ELF-1 (cell line): ENCODE results near the gene C6orf89.

ENCODE experiments used
- DNase-seq: peaks from one replicate; pipeline ENCODE4 v3.0.0-alpha.2; 2016; ENCODE audit warnings: low read depth, low spot score

Gene C6orf89

DNA sequence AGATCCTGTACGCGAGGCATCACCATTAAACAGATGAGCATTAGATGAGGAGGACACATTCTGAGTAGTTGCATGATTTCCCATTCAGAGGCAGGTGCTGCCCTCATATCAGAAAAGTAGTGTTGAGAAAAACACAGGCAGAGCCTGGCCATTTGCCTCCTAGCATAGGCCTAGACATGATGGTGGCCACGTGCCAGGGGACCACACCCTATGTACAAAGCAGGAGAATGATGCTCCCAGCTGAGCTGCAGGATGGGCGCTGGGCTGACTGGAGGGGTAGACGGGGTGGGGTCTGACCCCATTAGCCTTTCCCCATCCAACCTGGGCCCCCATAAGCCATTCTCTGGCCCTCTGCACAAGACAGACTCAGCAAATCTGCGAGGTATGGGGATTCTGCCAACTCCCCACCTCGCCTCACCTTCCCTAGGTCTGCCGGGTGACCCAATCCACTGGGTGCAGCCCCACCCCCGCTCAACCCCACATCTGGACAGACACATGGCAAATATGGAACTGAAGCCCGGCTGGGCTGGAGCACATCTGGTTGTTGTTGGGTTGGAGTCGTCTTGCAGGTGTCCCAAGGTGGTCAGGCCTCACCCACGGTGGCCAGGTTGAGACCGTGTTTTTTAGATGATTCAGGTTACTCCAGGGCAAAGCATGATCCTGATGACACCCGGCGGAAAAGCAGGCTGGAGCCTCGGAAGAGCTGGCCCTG lies 82.7 kb downstream of the C6orf89 start:
- DNase-seq: no peak

GRCh38 chr6:36969240-36969691 lies 83.5 kb downstream of the C6orf89 start:
- no peak for DNase-seq

- DNase-seq: no peak
These were observed 84.5 kb downstream of the C6orf89 start for GRCh38 chr6:36969988-36970891.

DNA sequence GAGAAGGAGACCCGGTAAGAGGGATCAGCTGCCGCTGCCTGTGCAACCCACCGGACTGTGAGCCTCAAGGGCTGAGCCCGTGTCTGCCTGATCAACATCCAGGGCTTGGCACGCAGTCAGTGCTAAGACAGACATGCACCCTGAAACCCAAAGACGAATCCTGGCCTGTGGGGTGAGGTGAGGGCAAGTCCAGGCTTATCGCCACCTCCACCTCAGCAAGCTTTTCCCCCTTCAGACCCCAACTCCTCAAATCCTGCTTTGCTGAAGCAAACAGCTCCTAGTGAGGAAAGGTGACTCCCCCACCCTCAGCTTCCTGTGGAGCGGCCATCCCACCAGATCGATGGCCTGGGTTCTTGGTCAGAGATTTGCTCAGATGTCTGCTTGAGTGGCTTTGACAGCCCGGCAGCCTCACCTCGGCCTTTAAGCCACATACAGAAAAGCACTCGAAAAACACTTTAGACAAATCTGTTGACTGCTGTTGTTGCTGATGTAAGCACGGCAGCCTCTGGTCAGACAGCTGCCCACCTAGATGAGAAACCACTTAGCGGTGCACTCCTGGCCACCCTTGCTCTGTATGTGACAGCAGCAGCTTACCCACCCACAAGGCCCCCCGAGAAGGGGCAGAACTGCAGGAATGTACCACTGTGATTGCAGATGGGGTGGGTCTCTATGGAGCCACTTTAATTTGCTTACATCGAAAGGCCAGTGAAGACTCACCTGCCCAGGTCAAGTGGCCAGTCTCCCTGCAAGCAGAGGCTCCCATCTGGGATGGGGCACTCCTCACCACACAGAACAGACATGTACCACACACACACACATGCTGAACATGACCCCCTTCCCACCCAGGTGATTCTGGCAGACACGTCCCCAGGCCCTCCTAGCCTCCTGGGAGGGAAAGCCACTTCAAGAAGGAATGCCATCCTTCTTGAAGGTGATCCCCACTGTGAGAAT lies 85.4 kb downstream of the C6orf89 start:
- DNase-seq: no peak

- DNase-seq: peak; percentile 45
These were observed 86.3 kb downstream of the C6orf89 start for GRCh38 chr6:36971921-36972673.

DNA sequence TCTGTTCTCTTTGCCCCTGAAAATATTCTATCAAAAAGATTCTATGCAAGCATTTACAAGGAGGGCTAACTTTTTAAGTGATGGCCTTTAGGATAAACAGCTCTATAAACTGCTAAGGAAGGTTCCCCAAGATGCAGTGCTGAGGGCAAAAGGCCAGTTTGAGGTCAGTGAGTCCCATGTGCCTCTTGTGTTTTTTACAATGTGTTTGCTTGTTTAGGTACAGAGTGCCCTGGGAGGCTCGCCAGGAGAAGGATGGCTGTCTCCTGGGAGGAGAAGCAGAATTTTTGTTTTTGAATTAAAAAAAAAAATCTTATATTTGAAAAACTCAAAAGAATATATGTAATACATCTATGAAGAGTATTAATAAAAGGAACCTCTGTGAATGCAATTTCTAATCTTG lies 87.4 kb downstream of the C6orf89 start:
- DNase-seq: no peak

DNA sequence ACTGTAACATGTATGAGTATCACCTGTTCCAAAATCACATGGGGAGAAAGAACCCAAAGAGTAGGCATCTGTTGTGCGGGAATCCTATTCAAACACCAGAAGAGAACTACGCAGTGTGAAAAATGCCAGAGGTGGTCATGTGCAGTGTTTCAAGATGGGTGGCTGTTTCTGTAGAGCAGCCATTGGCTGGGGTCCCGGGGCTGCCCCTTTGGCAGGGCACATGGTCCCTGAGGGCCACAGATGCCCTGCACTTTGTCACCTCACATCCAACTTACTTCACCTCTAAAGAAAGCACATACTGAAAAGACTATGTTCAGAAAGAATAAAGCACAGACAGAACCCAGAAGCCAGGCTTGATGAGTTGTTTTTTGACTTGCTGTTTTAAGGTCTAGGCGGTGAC lies 87.9 kb downstream of the C6orf89 start:
- no peak for DNase-seq

DNA sequence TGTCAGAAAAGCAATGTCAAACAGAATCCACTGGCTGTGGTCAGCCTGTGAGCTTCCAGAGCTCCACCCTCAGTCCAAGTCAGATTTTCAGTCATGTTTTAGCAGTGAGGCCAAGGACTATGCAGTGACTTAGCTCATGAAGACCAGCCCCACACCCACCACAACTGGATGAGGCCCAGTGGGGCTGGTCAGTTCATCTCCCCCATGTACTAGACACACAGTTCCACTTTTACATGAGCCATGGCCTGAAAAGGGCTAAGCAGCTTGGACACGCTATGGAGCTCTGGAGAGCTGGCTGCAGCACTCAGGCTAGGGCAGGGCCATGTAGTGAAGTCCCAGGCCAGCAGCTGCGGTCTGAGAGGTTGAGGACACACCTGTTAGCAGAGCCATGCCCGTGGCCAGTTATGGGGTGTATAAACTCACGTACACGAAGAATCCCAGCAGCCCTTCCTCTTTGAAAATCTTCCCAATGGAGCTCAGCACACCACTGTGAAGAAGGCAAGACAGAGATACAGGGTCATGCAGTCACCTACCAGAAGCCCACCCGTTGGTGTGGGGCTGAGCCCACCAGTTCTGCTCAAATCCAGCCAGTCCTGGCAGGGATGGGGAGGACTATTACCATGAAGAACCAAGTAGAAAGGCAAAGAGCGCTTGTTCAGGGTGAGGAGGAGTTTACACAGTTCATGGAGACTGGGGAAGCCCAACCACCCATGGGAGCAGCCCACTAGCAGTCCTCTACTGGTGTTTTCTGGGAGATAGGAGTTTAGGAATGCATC lies 89.7 kb downstream of the C6orf89 start:
- no peak for DNase-seq

DNA sequence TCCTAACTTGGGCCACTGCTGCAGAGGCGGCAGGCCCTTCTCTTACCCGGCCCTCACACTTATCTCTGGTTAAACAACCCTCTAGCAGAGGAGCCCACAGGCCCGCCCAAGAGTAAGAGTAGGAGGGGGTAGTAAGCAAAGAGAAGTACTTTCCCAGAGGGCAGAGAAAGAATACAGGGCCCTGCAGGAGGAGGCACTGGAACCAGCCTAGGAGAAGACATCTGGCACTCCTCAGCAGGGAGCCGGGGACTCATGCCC lies 90.2 kb downstream of the C6orf89 start:
- no peak for DNase-seq

- no peak for DNase-seq
These were observed 90.8 kb downstream of the C6orf89 start for GRCh38 chr6:36976509-36976908.

GRCh38 chr6:36976931-36977330 lies 91.2 kb downstream of the C6orf89 start:
- no peak for DNase-seq

GRCh38 chr6:36977470-36977941 lies 91.8 kb downstream of the C6orf89 start:
- no peak for DNase-seq
